HepG2 (cell line): ENCODE measurements around the gene PROC. TPM values are rescaled to one million over a fixed set of nuclear protein-coding genes. Genes with fewer than 3 reads are reported as not detected.

Source experiments
- BORCS8-MEF2B ChIP-seq: sonication (generic); formaldehyde crosslinking; IDR thresholded peaks from 2 replicates; pipeline ENCODE4 v1.8.0; 2022; ENCODE audit warnings: mild to moderate bottlenecking, missing genetic modification reagents
- HIVEP1 ChIP-seq: sonication (generic); formaldehyde crosslinking; IDR thresholded peaks from 2 replicates; pipeline ENCODE4 v1.4.0; 2020; ENCODE audit warnings: mild to moderate bottlenecking, missing genetic modification reagents
- PHF21A ChIP-seq: sonication (generic); formaldehyde crosslinking; IDR thresholded peaks from 2 replicates; pipeline ENCODE4 v1.5.0; 2020; ENCODE audit warnings: mild to moderate bottlenecking, missing genetic modification reagents
- PTBP1 ChIP-seq: fragments of 200-400 bp; formaldehyde crosslinking; IDR thresholded peaks from 2 replicates; pipeline ENCODE4 v1.6.1; 2018; ENCODE audit warnings: low read length, low read depth; ENCODE audit not compliant: poor library complexity, severe bottlenecking
- SMARCC2 ChIP-seq: fragments of 450-650 bp; IDR thresholded peaks from 2 replicates; pipeline ENCODE4 v1.6.1; 2017; ENCODE audit warnings: antibody characterized with exemption, mild to moderate bottlenecking
- SRSF1 ChIP-seq: fragments of 200-400 bp; formaldehyde crosslinking; optimal IDR thresholded peaks from 2 replicates; pipeline ENCODE3; 2017; ENCODE audit warnings: mild to moderate bottlenecking, low read depth, low read length, moderate library complexity
- SRSF4 ChIP-seq: fragments of 200-400 bp; formaldehyde crosslinking; IDR thresholded peaks from one replicate; pipeline ENCODE4 v1.6.1; 2018; ENCODE audit warnings: mild to moderate bottlenecking, low read depth, low read length, moderate library complexity; ENCODE audit not compliant: poor library complexity, severe bottlenecking
- ZFP36L1 ChIP-seq: sonication (generic); formaldehyde crosslinking; IDR thresholded peaks from 2 replicates; pipeline ENCODE4 v1.8.0; 2022; ENCODE audit warnings: mild to moderate bottlenecking, missing genetic modification reagents, moderate library complexity
- ZNF724P ChIP-seq: sonication (generic); formaldehyde crosslinking; IDR thresholded peaks from 2 replicates; pipeline ENCODE4 v1.8.0; 2022; ENCODE audit warnings: missing genetic modification reagents, borderline replicate concordance
- ZSCAN12 ChIP-seq: sonication (generic); formaldehyde crosslinking; IDR thresholded peaks from 2 replicates; pipeline ENCODE4 v1.9.0; 2021; ENCODE audit warnings: mild to moderate bottlenecking, missing genetic modification reagents
- polyA plus RNA-seq, 8 experiments: library from polyadenylated mRNA; depleted of rRNA in 3 of 8; stranded (reverse) in 7 of 8; unstranded in 1 of 8; fragments of >200 nt; fragmentation: Illumina TruSeq in 4 of 8; extraction: Trizol in 4 of 8; gene quantifications; 2 replicates each; pipeline versions ENCODE4 v1.2.1 to v1.2.3, GENCODE V29; 2011 to 2016; ENCODE audit warnings: low read depth in 4 of 8, missing spikeins in 1 of 8, mixed read lengths in 1 of 8; ENCODE audit not compliant: insufficient read depth in 1 of 8
- total RNA-seq, 5 experiments: library from RNA; depleted of rRNA; stranded (reverse); fragments of >200 nt; fragmentation: Illumina TruSeq; extraction: Trizol; gene quantifications; 2 replicates each; pipeline ENCODE4 v1.2.3, GENCODE V29; 2016; ENCODE audit warnings: low read depth in 1 of 5
- TF ChIP-seq, protein P1 (sequence below): sonication (generic); formaldehyde crosslinking; IDR thresholded peaks from 2 replicates; pipeline ENCODE4 v1.4.0; 2020; ENCODE audit warnings: missing genetic modification reagents; ENCODE audit errors: not compliant biosample characterization
- TF ChIP-seq, protein P2 (sequence below): sonication (generic); formaldehyde crosslinking; IDR thresholded peaks from 2 replicates; pipeline ENCODE4 v1.4.0; 2020; ENCODE audit warnings: mild to moderate bottlenecking, missing genetic modification reagents
- TF ChIP-seq, protein P3 (sequence below): sonication (generic); formaldehyde crosslinking; IDR thresholded peaks from 2 replicates; pipeline ENCODE4 v1.5.1; 2020; ENCODE audit warnings: mild to moderate bottlenecking, missing genetic modification reagents, borderline replicate concordance
- TF ChIP-seq, protein P4 (sequence below): sonication (generic); formaldehyde crosslinking; IDR thresholded peaks from 2 replicates; pipeline ENCODE4 v1.5.0; 2020; ENCODE audit warnings: missing genetic modification reagents
- TF ChIP-seq, protein P5 (sequence below): sonication (generic); formaldehyde crosslinking; IDR thresholded peaks from 2 replicates; pipeline ENCODE4 v1.9.0; 2022; ENCODE audit warnings: missing genetic modification reagents, mild to moderate bottlenecking, borderline replicate concordance

Gene PROC
- total and polyA plus RNA-seq, 2 of the 13 experiments (the other 11 are each of a cell fraction or from before 2014, with no cell fraction given), result 134 to 185 TPM

DNA sequence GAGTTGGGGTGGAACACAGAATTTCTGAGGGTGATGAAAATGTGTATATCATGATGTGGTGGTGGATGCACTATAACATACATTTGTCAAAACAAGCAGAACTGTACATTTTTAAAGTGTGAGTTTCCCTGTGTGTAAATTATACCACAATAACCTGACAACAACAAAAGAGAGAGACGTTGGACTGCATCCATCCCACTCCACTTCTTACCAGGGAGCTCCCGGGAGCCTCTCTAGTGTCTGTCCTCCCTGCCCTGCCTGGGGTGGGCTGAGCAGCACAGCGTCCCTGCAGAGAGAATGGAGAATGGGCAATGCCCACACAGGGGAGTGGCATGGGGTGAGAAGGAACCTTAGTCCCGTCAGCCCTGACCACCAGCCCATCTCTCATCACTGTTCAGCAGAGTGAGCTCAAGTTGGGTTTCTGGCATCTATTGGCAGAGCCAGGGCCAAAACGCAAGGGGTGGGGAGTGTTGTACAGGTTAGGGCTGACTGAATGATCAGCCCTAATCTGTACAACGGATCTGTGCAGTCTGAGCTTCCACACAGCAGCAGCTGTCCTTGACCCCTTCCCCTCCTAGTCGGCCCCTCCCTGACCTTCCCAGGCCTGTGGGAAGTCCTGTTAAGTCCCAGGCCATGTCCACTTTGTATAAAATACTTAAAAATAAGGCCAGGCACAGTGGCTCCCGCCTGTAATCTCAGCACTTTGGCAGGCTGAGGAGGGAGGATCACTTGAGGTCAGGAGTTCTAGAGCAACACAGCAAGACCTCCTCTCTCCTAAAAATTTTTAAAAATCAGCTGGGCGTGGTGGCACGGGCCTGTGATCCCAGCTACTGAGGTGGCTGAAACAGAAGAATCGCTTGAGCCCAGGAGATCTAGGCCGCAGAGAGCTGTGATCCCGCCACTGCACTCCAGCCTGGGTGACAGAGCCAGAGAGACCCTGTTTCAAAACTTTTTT lies 3.3 kb upstream of the PROC start (continued):
- TF ChIP-seq SRSF4 (no peak), BORCS8-MEF2B (CRISPR knock-in tag) (peak; percentile 83), PTBP1 (no peak), ZSCAN12 (CRISPR knock-in tag) (no peak), ZFP36L1 (CRISPR knock-in tag) (no peak), SRSF1 (no peak), HIVEP1 (no peak), PHF21A (CRISPR knock-in tag) (no peak), ZNF724P (CRISPR knock-in tag) (no peak; the same call in 1 of the 2 replicates), SMARCC2 (no peak)
- TF ChIP-seq, protein P1, sequence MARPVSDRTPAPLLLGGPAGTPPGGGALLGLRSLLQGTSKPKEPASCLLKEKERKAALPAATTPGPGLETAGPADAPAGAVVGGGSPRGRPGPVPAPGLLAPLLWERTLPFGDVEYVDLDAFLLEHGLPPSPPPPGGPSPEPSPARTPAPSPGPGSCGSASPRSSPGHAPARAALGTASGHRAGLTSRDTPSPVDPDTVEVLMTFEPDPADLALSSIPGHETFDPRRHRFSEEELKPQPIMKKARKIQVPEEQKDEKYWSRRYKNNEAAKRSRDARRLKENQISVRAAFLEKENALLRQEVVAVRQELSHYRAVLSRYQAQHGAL (CRISPR knock-in tag), result no peak
- TF ChIP-seq, protein P2, sequence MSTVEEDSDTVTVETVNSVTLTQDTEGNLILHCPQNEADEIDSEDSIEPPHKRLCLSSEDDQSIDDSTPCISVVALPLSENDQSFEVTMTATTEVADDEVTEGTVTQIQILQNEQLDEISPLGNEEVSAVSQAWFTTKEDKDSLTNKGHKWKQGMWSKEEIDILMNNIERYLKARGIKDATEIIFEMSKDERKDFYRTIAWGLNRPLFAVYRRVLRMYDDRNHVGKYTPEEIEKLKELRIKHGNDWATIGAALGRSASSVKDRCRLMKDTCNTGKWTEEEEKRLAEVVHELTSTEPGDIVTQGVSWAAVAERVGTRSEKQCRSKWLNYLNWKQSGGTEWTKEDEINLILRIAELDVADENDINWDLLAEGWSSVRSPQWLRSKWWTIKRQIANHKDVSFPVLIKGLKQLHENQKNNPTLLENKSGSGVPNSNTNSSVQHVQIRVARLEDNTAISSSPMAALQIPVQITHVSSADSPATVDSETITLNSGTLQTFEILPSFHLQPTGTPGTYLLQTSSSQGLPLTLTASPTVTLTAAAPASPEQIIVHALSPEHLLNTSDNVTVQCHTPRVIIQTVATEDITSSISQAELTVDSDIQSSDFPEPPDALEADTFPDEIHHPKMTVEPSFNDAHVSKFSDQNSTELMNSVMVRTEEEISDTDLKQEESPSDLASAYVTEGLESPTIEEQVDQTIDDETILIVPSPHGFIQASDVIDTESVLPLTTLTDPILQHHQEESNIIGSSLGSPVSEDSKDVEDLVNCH (CRISPR knock-in tag), result no peak
- TF ChIP-seq, protein P3, sequence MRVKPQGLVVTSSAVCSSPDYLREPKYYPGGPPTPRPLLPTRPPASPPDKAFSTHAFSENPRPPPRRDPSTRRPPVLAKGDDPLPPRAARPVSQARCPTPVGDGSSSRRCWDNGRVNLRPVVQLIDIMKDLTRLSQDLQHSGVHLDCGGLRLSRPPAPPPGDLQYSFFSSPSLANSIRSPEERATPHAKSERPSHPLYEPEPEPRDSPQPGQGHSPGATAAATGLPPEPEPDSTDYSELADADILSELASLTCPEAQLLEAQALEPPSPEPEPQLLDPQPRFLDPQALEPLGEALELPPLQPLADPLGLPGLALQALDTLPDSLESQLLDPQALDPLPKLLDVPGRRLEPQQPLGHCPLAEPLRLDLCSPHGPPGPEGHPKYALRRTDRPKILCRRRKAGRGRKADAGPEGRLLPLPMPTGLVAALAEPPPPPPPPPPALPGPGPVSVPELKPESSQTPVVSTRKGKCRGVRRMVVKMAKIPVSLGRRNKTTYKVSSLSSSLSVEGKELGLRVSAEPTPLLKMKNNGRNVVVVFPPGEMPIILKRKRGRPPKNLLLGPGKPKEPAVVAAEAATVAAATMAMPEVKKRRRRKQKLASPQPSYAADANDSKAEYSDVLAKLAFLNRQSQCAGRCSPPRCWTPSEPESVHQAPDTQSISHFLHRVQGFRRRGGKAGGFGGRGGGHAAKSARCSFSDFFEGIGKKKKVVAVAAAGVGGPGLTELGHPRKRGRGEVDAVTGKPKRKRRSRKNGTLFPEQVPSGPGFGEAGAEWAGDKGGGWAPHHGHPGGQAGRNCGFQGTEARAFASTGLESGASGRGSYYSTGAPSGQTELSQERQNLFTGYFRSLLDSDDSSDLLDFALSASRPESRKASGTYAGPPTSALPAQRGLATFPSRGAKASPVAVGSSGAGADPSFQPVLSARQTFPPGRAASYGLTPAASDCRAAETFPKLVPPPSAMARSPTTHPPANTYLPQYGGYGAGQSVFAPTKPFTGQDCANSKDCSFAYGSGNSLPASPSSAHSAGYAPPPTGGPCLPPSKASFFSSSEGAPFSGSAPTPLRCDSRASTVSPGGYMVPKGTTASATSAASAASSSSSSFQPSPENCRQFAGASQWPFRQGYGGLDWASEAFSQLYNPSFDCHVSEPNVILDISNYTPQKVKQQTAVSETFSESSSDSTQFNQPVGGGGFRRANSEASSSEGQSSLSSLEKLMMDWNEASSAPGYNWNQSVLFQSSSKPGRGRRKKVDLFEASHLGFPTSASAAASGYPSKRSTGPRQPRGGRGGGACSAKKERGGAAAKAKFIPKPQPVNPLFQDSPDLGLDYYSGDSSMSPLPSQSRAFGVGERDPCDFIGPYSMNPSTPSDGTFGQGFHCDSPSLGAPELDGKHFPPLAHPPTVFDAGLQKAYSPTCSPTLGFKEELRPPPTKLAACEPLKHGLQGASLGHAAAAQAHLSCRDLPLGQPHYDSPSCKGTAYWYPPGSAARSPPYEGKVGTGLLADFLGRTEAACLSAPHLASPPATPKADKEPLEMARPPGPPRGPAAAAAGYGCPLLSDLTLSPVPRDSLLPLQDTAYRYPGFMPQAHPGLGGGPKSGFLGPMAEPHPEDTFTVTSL (CRISPR knock-in tag), result peak; percentile 75; the same call in 1 of the 2 replicates
- TF ChIP-seq, protein P4, sequence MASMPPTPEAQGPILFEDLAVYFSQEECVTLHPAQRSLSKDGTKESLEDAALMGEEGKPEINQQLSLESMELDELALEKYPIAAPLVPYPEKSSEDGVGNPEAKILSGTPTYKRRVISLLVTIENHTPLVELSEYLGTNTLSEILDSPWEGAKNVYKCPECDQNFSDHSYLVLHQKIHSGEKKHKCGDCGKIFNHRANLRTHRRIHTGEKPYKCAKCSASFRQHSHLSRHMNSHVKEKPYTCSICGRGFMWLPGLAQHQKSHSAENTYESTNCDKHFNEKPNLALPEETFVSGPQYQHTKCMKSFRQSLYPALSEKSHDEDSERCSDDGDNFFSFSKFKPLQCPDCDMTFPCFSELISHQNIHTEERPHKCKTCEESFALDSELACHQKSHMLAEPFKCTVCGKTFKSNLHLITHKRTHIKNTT (CRISPR knock-in tag), result no peak
- TF ChIP-seq, protein P5, sequence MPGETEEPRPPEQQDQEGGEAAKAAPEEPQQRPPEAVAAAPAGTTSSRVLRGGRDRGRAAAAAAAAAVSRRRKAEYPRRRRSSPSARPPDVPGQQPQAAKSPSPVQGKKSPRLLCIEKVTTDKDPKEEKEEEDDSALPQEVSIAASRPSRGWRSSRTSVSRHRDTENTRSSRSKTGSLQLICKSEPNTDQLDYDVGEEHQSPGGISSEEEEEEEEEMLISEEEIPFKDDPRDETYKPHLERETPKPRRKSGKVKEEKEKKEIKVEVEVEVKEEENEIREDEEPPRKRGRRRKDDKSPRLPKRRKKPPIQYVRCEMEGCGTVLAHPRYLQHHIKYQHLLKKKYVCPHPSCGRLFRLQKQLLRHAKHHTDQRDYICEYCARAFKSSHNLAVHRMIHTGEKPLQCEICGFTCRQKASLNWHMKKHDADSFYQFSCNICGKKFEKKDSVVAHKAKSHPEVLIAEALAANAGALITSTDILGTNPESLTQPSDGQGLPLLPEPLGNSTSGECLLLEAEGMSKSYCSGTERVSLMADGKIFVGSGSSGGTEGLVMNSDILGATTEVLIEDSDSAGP (CRISPR knock-in tag), result 0 out of 2 replicates have a peak, but pooled peaks have one; percentile 22
